Stomach (tissue), 9 donors: ENCODE results near the gene WDR27. TPM values are rescaled to one million over a fixed set of nuclear protein-coding genes. Genes with fewer than 3 reads are reported as not detected.

Experiments used
- DNase-seq, 2 donors: peaks; one replicate each; pipeline versions ENCODE4 v3.0.0 to v3.0.0-alpha.2; 2013 to 2019
- H3K27ac ChIP-seq, 5 donors: fragments of 200-600 bp in 4 of 5; sonication (generic) in 4 of 5; one replicate each; pipeline ENCODE4 v1.5.1; 2013 to 2019; ENCODE audit warnings: mild to moderate bottlenecking in 1 of 5, moderate library complexity in 1 of 5
- H3K27me3 ChIP-seq, 3 donors: fragments of 200-600 bp; sonication (generic); one replicate each; pipeline ENCODE4 v1.5.1; 2017 to 2019; ENCODE audit warnings: mixed run types in 1 of 3
- H3K36me3 ChIP-seq, 4 donors: fragments of 200-600 bp; sonication (generic); 1 replicate in 3 of 4; 2 replicates in 1 of 4; pipeline ENCODE4 v1.5.1; 2016 to 2019
- H3K4me1 ChIP-seq, 4 donors: fragments of 200-600 bp; sonication (generic); one replicate each; pipeline ENCODE4 v1.5.1; 2016 to 2019
- H3K4me3 ChIP-seq, 4 donors: fragments of 200-600 bp; sonication (generic) in 3 of 4; one replicate each; pipeline ENCODE4 v1.5.1; 2016 to 2019; ENCODE audit warnings: mild to moderate bottlenecking in 1 of 4
- H3K9me3 ChIP-seq, 4 donors: fragments of 200-600 bp; sonication (generic); one replicate each; pipeline ENCODE4 v1.5.1; 2016 to 2019
- EP300 ChIP-seq: sonication (generic); formaldehyde crosslinking; IDR thresholded peaks from one replicate; pipeline ENCODE4 v1.6.1; 2017; ENCODE audit warnings: antibody characterized with exemption
- POLR2A ChIP-seq, 4 donors: fragments of 450-650 bp; IDR thresholded peaks; one replicate each; pipeline ENCODE4 v1.6.1; 2016; ENCODE audit warnings: antibody characterized with exemption in 4 of 4, control low read depth in 2 of 4, mild to moderate bottlenecking in 1 of 4, moderate library complexity in 1 of 4
- POLR2AphosphoS5 ChIP-seq, 3 donors: sonication (generic); formaldehyde crosslinking; IDR thresholded peaks; one replicate each; pipeline ENCODE4 v1.6.1; 2016; ENCODE audit warnings: antibody characterized with exemption in 3 of 3
- WGBS, 5 donors: extraction: QIAGEN DNeasy Blood & Tissue Kit in 3 of 5; methylation state at CpG; one replicate each; pipeline versions ENCODE4 v1.1.5 to v1.1.7; 2013 to 2018; 5-methylcytosine and 5-hydroxymethylcytosine counted together
- intact Hi-C: fragments of 100-400 bp; cut with DNase I; formaldehyde crosslinking; loops from one replicate; pipeline ENCODE4 v1.15.1; 2023; ENCODE audit warnings: low total_unique reads
- polyA plus RNA-seq, 3 donors: library from polyadenylated mRNA; stranded (reverse); fragments of 200-250 nt; gene quantifications; one replicate each; pipeline ENCODE4 v1.2.3, GENCODE V29; 2013
- total RNA-seq, 5 donors: library from RNA; depleted of rRNA; stranded (reverse); fragments of >200 nt; gene quantifications; one replicate each; pipeline versions ENCODE4 v1.1.0 to v1.2.3, GENCODE V29; 2014 to 2016
- TF ChIP-seq, protein P1 (sequence below), 7 experiments: fragments of 450-650 bp in 4 of 7; fragments of 200-600 bp in 3 of 7; sonication (generic) in 3 of 7; IDR thresholded peaks; one replicate each; pipeline ENCODE4 v1.5.1; 2016 to 2019; ENCODE audit warnings: antibody characterized with exemption in 7 of 7, control low read depth in 2 of 7, mild to moderate bottlenecking in 1 of 7
- donor health status: healthy with polysubstance abuse.
- donor health status: Bipolar disorder and iron deficiency.
- donor health status: healthy.

Gene WDR27
- total and polyA plus RNA-seq, 8 donors, result 4.9 to 271 (median 39.9) TPM

DNA sequence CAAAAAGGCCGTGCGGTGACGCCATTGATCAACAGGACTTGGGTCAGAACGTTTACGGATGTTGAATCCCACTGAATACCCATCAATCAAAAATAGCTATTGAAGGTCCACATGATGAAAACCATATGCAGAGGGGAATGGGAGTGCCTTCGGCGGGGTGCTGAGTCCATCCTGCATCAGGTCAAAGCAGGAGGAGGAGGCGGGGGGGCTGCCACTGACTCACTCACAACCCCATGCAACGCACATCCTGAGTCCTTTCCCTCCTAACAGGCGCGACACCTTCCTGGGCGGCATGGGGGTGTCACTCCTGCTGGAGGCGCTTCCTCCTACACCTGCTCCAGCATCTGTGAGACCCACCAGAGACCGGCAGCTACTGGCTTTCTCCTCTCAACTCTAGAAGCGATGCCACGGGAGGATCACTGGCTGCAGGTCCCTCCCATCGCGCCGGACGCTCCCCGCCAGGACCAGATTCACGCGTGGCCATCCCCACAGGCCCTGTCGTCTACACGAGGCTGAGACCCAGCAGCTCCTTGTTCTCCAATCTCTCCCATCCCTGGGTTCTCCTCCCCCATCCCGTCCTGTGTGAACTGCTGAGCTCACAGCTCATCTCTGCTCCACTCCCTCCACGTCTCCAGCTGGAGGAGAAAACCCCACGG, 277.6 kb downstream of the WDR27 start:
- intact Hi-C loops, result no loop called here
- Histone ChIP-seq H3K9me3 (no peaks in the 10 kb centered on the region), H3K4me3 (no peak overlapping the region), H3K36me3 (no peaks in the 10 kb centered on the region), H3K27me3 (no peaks in the 10 kb centered on the region), H3K4me1 (peaks cover 0 to 12% (median 0%) of the 10 kb centered on the region in 4 donors), H3K27ac (no peak overlapping the region)
- DNase-seq, result no peak
- WGBS, 5 donors, result 85 to 95% (median 89%) methylated on average over 28 of the region's 28 CpGs
- no peak for TF ChIP-seq POLR2A (IDR thresholded peaks at IDR 0.05)
- TF ChIP-seq, protein P1, sequence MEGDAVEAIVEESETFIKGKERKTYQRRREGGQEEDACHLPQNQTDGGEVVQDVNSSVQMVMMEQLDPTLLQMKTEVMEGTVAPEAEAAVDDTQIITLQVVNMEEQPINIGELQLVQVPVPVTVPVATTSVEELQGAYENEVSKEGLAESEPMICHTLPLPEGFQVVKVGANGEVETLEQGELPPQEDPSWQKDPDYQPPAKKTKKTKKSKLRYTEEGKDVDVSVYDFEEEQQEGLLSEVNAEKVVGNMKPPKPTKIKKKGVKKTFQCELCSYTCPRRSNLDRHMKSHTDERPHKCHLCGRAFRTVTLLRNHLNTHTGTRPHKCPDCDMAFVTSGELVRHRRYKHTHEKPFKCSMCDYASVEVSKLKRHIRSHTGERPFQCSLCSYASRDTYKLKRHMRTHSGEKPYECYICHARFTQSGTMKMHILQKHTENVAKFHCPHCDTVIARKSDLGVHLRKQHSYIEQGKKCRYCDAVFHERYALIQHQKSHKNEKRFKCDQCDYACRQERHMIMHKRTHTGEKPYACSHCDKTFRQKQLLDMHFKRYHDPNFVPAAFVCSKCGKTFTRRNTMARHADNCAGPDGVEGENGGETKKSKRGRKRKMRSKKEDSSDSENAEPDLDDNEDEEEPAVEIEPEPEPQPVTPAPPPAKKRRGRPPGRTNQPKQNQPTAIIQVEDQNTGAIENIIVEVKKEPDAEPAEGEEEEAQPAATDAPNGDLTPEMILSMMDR (IDR thresholded peaks at IDR 0.05), result no peak
- TF ChIP-seq EP300, result no peak
- TF ChIP-seq POLR2AphosphoS5 (IDR thresholded peaks at IDR 0.05), result no peak

- no peaks in the 10 kb centered on the region for H3K27me3 ChIP-seq
- H3K4me3 ChIP-seq, result no peak overlapping the region
- no peak overlapping the region for H3K27ac ChIP-seq
- intact Hi-C loops, result no loop called here
- no peaks in the 10 kb centered on the region for H3K9me3 ChIP-seq
- H3K4me1 ChIP-seq, result no peaks in the 10 kb centered on the region
- DNase-seq, result no peak
- TF ChIP-seq, protein P1 (IDR thresholded peaks at IDR 0.05), result no peak
- no peak for TF ChIP-seq EP300
- no peak for TF ChIP-seq POLR2AphosphoS5 (IDR thresholded peaks at IDR 0.05)
- TF ChIP-seq POLR2A (IDR thresholded peaks at IDR 0.05), result no peak
- no peaks in the 10 kb centered on the region for H3K36me3 ChIP-seq
- WGBS, 5 donors, result 72 to 77% (median 76%) methylated on average over 14 of the region's 14 CpGs
Measured at GRCh38 chr6:169421586-169422264, 280.1 kb downstream of the WDR27 start.

DNA sequence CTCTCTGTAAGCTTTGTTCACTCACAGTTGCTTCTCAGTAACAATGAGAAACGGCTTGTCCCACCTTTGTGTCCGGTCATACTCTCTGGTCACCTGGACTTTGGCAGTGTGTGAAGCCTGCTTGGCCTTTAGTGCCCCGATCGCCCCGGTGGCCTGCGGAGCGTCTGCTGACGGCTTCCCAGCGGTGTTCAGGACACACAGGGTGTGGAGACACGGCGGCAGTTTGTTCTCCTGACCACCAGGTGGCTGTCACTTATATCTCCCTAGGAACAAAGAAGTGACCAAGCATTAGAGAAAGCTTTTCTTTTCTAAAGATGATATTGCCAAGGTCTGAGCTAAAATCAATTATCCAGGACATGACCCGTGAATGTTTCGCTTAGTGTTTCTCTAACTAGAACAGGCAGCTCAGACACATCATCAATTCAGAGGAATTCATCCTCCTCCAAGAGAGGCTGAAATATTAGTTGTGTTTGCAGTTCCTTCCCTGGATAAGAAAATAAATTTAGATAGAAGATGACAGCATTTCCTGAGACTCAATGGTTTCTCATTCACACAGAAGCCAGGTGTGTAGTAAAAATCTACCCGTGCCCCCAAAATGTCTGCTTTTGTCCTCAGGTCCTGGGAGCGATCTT, 280.8 kb downstream of the WDR27 start:
- Histone ChIP-seq H3K27ac (no peak overlapping the region), H3K36me3 (no peaks in the 10 kb centered on the region), H3K27me3 (no peaks in the 10 kb centered on the region), H3K4me1 (no peaks in the 10 kb centered on the region), H3K9me3 (no peaks in the 10 kb centered on the region), H3K4me3 (no peak overlapping the region)
- TF ChIP-seq EP300 (no peak), POLR2A (IDR thresholded peaks at IDR 0.05) (no peak), POLR2AphosphoS5 (IDR thresholded peaks at IDR 0.05) (no peak)
- TF ChIP-seq, protein P1 (IDR thresholded peaks at IDR 0.05), result peak in 5 of 7 experiments; percentile 15 to 60 (median 43)
- peak; percentile 48 to 59 for DNase-seq
- intact Hi-C loops, result no loop called here
- 40 to 67% (median 44%) methylated on average over 15 of the region's 15 CpGs for WGBS, 5 donors

DNA sequence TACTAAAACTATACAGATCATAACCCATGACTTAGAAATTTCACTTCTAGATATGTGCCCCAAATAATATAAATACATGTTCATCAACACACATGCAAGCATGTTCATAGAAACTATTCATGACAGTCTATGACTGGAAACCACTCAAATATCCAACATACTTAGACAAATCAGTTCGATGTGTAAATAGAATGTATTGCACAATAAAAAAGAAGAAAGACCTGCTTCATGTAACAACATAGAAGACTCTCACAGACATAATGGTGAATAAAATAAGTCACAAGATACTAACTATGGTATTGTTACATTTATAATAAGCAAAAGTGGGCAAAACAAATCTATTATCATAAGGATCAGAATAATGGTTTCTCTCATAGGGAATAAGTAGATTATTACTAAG, 284.7 kb downstream of the WDR27 start:
- Histone ChIP-seq H3K4me3 (no peak overlapping the region), H3K36me3 (no peaks in the 10 kb centered on the region), H3K27ac (no peak overlapping the region), H3K4me1 (no peaks in the 10 kb centered on the region), H3K9me3 (peaks cover 0 to 24% (median 14%) of the 10 kb centered on the region in 4 donors), H3K27me3 (no peaks in the 10 kb centered on the region)
- no peak for DNase-seq
- TF ChIP-seq POLR2AphosphoS5 (IDR thresholded peaks at IDR 0.05) (no peak), EP300 (no peak), POLR2A (IDR thresholded peaks at IDR 0.05) (no peak)
- TF ChIP-seq, protein P1 (IDR thresholded peaks at IDR 0.05), result no peak
- intact Hi-C loops, result no loop called here
- WGBS, 5 donors, result 86 to 93% (median 92%) methylated on average over 1 of the region's 1 CpG
